ENCODE results near the gene ZC3H10.
"Not testable (repeated sequence)": the region's sequence is repeated elsewhere in the genome, so short reads cannot be mapped to it uniquely, and the experiment has no call there.

The ZC3H10 gene

GRCh38 chr12:56156464-56157200 lies 38.6 kb downstream of the ZC3H10 start:
- not testable (repeated sequence) for DNase-seq

- DNase-seq, result peak; percentile 56
These were observed 39.3 kb downstream of the ZC3H10 start for GRCh38 chr12:56157201-56158028.

GRCh38 chr12:56158029-56158925 lies 40.2 kb downstream of the ZC3H10 start, which contains the start of gene MYL6:
Gene MYL6 (plus strand): TSS chr12:56158359. CDS start chr12:56158402, 43 bp downstream.
- DNase-seq, result peak; percentile 87

- no peak for DNase-seq
These were observed 40.9 kb downstream of the ZC3H10 start for GRCh38 chr12:56158926-56159461.

GRCh38 chr12:56159482-56160192 lies 41.6 kb downstream of the ZC3H10 start:
- no peak for DNase-seq

- DNase-seq, result peak; percentile 51
These were observed 42.2 kb downstream of the ZC3H10 start for GRCh38 chr12:56160193-56160763.

GRCh38 chr12:56160894-56161689 lies 43.0 kb downstream of the ZC3H10 start:
- no peak for DNase-seq

- DNase-seq, result no peak
These were observed 43.8 kb downstream of the ZC3H10 start for GRCh38 chr12:56161690-56162351.

- DNase-seq, result no peak
These were observed 44.6 kb downstream of the ZC3H10 start for GRCh38 chr12:56162468-56163290.

GRCh38 chr12:56163533-56164344 lies 45.7 kb downstream of the ZC3H10 start:
- DNase-seq, result no peak

- no peak for DNase-seq
These were observed 46.3 kb downstream of the ZC3H10 start for GRCh38 chr12:56164345-56164729.

- no peak for DNase-seq
These were observed 47.3 kb downstream of the ZC3H10 start for GRCh38 chr12:56165369-56165768.

GRCh38 chr12:56169229-56169759 lies 51.2 kb downstream of the ZC3H10 start:
- DNase-seq, result no peak

- no peak for DNase-seq
These were observed 54.8 kb downstream of the ZC3H10 start for GRCh38 chr12:56172839-56173238.
